Measurements from ENCODE around the gene AQP5.

The AQP5 gene

GRCh38 chr12:49969651-49970429, 8.2 kb downstream of the AQP5 start:
- DNase-seq (ENCODE audit: extremely low read depth, low read depth): no peak
- no peak for TF ChIP-seq CTCF (IDR thresholded peaks at IDR 0.05; ENCODE audit: low read depth, low read length)

GRCh38 chr12:49970658-49971057, 9.0 kb downstream of the AQP5 start:
- DNase-seq (ENCODE audit: extremely low read depth, low read depth): no peak
- TF ChIP-seq CTCF (IDR thresholded peaks at IDR 0.05; ENCODE audit: low read depth, low read length): no peak

GRCh38 chr12:49971141-49971540, 9.5 kb downstream of the AQP5 start:
- TF ChIP-seq CTCF (IDR thresholded peaks at IDR 0.05; ENCODE audit: low read depth, low read length): no peak
- DNase-seq (ENCODE audit: extremely low read depth, low read depth): no peak

- no peak for DNase-seq (ENCODE audit: extremely low read depth, low read depth)
- TF ChIP-seq CTCF (IDR thresholded peaks at IDR 0.05; ENCODE audit: low read depth, low read length): no peak
Measured at GRCh38 chr12:49972129-49972528, 10.5 kb downstream of the AQP5 start.

GRCh38 chr12:49972641-49973360, 11.1 kb downstream of the AQP5 start, which contains the start of gene AQP6:
Gene AQP6, plus strand, starts transcription at chr12:49972947. Its CDS starts 227 bp downstream, at chr12:49973174.
- no peak for DNase-seq (ENCODE audit: extremely low read depth, low read depth)
- TF ChIP-seq CTCF (IDR thresholded peaks at IDR 0.05; ENCODE audit: low read depth, low read length): no peak

- no peak for TF ChIP-seq CTCF (IDR thresholded peaks at IDR 0.05; ENCODE audit: low read depth, low read length)
- no peak for DNase-seq (ENCODE audit: extremely low read depth, low read depth)
Measured at GRCh38 chr12:49973361-49973830, 11.7 kb downstream of the AQP5 start.

- peak; percentile 75 for TF ChIP-seq CTCF (IDR thresholded peaks at IDR 0.05; ENCODE audit: low read depth, low read length)
- peak; percentile 39 for DNase-seq (ENCODE audit: extremely low read depth, low read depth)
Measured at GRCh38 chr12:49974231-49974675, 12.6 kb downstream of the AQP5 start.
